NOMO-1 treated with DMSO at 0.1 percent for 48 hours (cell line): ENCODE results near the gene TEX26.

ENCODE experiments used
- DNase-seq: peaks from one replicate; lab custom pipeline; 2025; ENCODE audit not compliant: unreplicated experiment; lab: John Stamatoyannopoulos, UW

Gene TEX26

DNA sequence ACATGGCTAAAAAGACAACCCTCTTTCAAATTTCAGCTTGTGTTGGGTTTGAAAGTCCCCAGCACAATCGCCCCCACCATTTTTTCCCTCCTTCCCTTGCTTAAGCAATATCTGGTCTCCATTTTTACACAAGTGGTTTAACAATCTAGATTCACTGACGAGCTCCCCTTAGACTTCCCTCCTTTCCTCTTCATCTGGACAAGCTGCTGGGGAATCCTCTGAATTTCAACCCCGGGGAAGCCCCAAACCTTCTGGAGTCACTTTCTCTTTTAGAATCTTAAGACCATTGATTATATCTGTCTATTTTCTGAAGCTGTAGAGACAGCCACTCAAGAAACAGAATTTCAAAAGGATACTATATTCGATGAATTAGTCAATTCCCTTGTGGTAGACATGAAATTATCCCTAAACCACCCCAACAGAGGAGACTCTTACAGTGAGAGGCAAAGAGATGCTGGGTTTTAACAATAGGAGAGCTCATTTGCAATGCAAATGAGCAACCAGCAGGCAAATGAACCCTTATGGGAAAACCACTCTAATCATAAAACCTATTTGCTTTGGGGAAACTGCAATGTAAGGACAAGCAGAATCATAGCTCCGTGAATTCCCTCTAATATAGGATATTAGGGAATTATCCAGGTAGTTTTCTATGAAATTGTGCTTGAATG lies 78.9 kb downstream of the TEX26 start:
- no peak for DNase-seq

- DNase-seq = peak; percentile 87
These were observed 79.6 kb downstream of the TEX26 start for GRCh38 chr13:31011901-31012654.

- DNase-seq = no peak
These were observed 80.2 kb downstream of the TEX26 start for GRCh38 chr13:31012655-31013024.

DNA sequence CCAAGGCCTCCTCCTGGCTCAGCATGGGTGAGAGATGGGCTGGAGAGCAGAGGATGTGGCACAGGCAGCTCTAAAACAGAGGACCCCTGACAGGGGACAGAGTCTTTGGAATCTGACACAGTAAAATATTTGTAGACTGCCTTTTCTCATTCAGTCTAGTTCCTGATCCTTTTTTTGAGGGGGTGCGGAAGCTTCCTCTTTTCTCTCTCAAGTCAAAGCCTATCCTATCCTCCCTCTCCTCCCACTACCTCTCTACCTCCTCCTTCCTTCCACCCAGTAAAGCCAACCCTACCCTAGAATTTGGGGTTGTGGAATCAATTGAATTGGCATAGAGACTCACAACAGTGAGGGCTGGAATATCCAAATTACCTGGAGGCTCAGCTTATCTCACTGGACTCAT lies 82.0 kb downstream of the TEX26 start:
- peak; percentile 61 for DNase-seq

GRCh38 chr13:31015199-31015598 lies 82.7 kb downstream of the TEX26 start:
- no peak for DNase-seq

DNA sequence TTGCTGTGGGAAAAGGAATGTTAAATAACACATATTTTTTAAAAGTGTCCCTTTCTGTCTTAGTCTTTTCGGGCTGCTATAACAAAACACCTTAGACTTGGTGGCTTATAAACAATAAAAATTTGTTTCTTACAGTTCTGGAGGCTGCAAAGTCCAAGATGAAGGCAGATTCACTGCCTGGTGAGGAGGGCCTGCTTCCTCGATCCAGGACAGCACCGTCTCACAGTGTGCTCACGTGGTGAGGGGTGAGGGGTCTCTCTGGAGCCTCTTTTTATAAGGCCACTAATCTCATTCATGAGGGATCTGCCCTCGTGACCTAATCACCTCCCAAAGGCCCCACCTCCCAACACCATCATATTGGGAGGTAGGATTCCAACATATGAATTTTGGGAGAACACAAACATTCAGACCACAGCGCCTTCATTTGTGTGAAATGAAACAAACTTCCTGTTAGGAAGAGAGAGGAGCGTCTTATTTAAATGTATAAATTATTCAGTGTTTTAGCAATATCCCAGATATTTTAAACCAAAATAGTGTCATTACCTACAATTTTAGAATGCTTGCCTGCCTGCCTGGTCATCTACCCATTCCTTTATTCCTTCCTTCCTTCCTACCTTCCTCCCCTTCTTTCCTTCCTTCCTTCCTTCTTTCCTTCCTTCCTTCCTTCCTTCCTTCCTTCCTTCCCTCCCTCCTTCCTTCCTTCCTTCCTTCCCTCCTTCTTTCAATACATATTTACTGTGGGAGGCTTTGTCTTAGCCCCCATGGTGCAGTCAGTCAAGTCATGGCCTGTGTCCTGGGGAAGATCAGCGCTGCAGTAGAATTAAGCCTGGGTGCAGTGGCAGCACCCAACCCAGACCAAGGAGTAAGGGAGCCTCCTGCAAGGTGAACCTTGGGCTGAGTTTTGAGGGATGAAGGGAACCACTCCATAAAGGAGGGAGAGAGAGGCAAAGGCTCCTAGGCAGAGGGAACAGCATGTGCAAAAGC lies 84.2 kb downstream of the TEX26 start:
- no peak for DNase-seq

DNA sequence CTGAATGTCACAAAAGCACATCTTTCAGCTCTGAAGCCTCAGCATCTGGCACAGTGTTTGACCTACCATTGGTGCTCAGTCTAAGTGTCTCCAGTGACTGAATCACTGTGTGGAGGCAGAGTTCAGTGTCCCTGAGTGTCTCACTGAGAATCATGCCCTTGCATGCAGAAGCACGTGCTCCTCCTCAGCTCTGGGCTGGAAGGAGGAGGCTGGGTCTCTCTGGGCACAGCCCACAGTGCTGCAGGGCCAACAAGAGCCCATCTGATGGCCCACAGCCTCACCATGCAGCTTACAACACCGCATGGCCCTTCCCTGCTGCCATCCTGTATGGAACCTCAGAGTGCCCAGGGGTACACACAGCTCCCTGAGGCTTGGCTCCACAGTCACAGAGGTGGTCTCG lies 86.1 kb downstream of the TEX26 start:
- no peak for DNase-seq

- no peak for DNase-seq
These were observed 88.5 kb downstream of the TEX26 start for GRCh38 chr13:31020996-31021395.

DNA sequence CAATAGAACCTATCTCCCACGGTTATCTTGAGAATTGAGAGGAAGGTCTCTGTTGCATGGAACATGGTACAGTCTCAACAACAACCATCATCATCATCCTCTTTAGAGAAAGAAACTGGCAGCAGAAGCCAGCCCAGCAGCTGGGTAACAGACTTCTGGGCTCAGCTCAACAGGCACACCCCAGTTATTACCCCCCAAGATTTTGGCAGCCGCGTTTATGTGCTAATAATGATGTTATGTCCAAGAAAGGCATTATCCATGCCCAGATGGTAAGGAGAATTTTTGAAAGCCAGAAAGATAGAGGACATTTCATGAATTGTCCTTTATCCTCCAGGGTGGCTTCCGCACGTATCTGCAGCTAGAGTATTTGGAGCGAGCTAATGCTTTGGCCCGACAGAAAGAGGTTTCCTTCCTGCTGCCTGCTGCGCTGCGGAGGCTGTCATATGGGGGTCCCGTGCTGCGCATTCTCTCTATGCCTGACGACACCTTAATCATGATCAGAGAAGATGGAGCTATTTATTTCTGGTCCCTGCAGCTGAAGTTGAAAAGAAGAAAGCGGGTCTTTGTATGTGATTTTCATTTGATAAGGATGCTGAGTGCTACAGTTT lies 89.9 kb downstream of the TEX26 start:
- DNase-seq = no peak

GRCh38 chr13:31022928-31023530 lies 90.6 kb downstream of the TEX26 start:
- DNase-seq = no peak
